IPS-15b (cell line): ENCODE data around the gene ARHGEF25.
"Not testable (repeated sequence)": the region's sequence is repeated elsewhere in the genome, so short reads cannot be mapped to it uniquely, and the experiment has no call there.

Experiments
- H3K27me3 ChIP-seq: one replicate; pipeline ENCODE4 v1.6.1; 2013; ENCODE audit warnings: low read length; ENCODE audit not compliant: control insufficient read depth, insufficient read depth
- H3K36me3 ChIP-seq: one replicate; pipeline ENCODE4 v1.6.1; 2013; ENCODE audit warnings: low read length; ENCODE audit not compliant: control insufficient read depth, insufficient read depth
- H3K4me1 ChIP-seq: one replicate; pipeline ENCODE4 v1.6.1; 2013; ENCODE audit warnings: mild to moderate bottlenecking, low read length; ENCODE audit not compliant: control insufficient read depth, insufficient read depth
- H3K4me3 ChIP-seq: one replicate; pipeline ENCODE4 v1.5.1; 2013; ENCODE audit warnings: low read depth, low read length
- H3K9ac ChIP-seq: one replicate; pipeline ENCODE4 v1.6.1; 2013; ENCODE audit warnings: low read depth, mild to moderate bottlenecking, low read length
- H3K9me3 ChIP-seq: one replicate; pipeline ENCODE4 v1.6.1; 2013; ENCODE audit warnings: mild to moderate bottlenecking, low read length; ENCODE audit not compliant: control insufficient read depth, insufficient read depth

Gene ARHGEF25

GRCh38 chr12:57612711-57613426, 1.6 kb downstream of the ARHGEF25 start:
- no peak overlapping the region for H3K9ac ChIP-seq

GRCh38 chr12:57613427-57614109, 2.3 kb downstream of the ARHGEF25 start:
- peak overlapping the region; percentile 4 for H3K4me3 ChIP-seq
- H3K4me1 ChIP-seq, result peaks cover 4% of the 10 kb centered on the region
- H3K27me3 ChIP-seq, result peaks cover 71% of the 10 kb centered on the region
- no peak overlapping the region for H3K9ac ChIP-seq
- no peaks in the 10 kb centered on the region for H3K9me3 ChIP-seq
- peaks cover 2% of the 10 kb centered on the region for H3K36me3 ChIP-seq

More at GRCh38 chr12:57612711-57613426, 1.6 kb downstream of the ARHGEF25 start:
- Histone ChIP-seq H3K9me3 (no peaks in the 10 kb centered on the region), H3K4me1 (peaks cover 7% of the 10 kb centered on the region), H3K36me3 (peaks cover 2% of the 10 kb centered on the region), H3K27me3 (peaks cover 66% of the 10 kb centered on the region), H3K4me3 (no peak overlapping the region)

GRCh38 chr12:57614178-57614947, 3.1 kb downstream of the ARHGEF25 start:
- Histone ChIP-seq H3K9me3 (no peaks in the 10 kb centered on the region), H3K9ac (no peak overlapping the region), H3K4me1 (peaks cover 2% of the 10 kb centered on the region), H3K36me3 (peaks cover 2% of the 10 kb centered on the region), H3K27me3 (peaks cover 79% of the 10 kb centered on the region), H3K4me3 (peak overlapping the region; percentile 4)

GRCh38 chr12:57614948-57615500, 3.8 kb downstream of the ARHGEF25 start:
- no peak overlapping the region for H3K9ac ChIP-seq
- no peaks in the 10 kb centered on the region for H3K9me3 ChIP-seq
- no peak overlapping the region for H3K4me3 ChIP-seq
- H3K27me3 ChIP-seq, result peaks cover 85% of the 10 kb centered on the region
- peaks cover 2% of the 10 kb centered on the region for H3K36me3 ChIP-seq
- peaks cover 5% of the 10 kb centered on the region for H3K4me1 ChIP-seq

- Histone ChIP-seq H3K4me3 (no peak overlapping the region), H3K4me1 (peaks cover 5% of the 10 kb centered on the region), H3K9ac (no peak overlapping the region), H3K36me3 (peaks cover 2% of the 10 kb centered on the region), H3K27me3 (peaks cover 87% of the 10 kb centered on the region), H3K9me3 (no peaks in the 10 kb centered on the region)
Observed at GRCh38 chr12:57615637-57616036, 4.4 kb downstream of the ARHGEF25 start.

- Histone ChIP-seq H3K9me3 (no peaks in the 10 kb centered on the region), H3K9ac (no peak overlapping the region), H3K4me1 (peaks cover 5% of the 10 kb centered on the region), H3K36me3 (peaks cover 2% of the 10 kb centered on the region), H3K4me3 (no peak overlapping the region), H3K27me3 (peaks cover 96% of the 10 kb centered on the region)
Observed at GRCh38 chr12:57616383-57617101, 5.3 kb downstream of the ARHGEF25 start.

- H3K4me1 ChIP-seq, result peaks cover 5% of the 10 kb centered on the region
Observed at GRCh38 chr12:57617942-57618341, 6.7 kb downstream of the ARHGEF25 start.

GRCh38 chr12:57618431-57618830, 7.2 kb downstream of the ARHGEF25 start:
- H3K4me3 ChIP-seq, H3K9me3 ChIP-seq, H3K9ac ChIP-seq, H3K4me1 ChIP-seq, H3K36me3 ChIP-seq: not testable (repeated sequence)
- H3K27me3 ChIP-seq, result peaks cover 99% of the 10 kb centered on the region

More at GRCh38 chr12:57617942-57618341, 6.7 kb downstream of the ARHGEF25 start:
- Histone ChIP-seq H3K9me3 (no peaks in the 10 kb centered on the region), H3K36me3 (peaks cover 2% of the 10 kb centered on the region), H3K9ac (no peak overlapping the region), H3K4me3 (no peak overlapping the region), H3K27me3 (peaks cover 99% of the 10 kb centered on the region)

GRCh38 chr12:57618966-57619433, 7.8 kb downstream of the ARHGEF25 start:
- Histone ChIP-seq H3K9ac (no peak overlapping the region), H3K4me3 (peak overlapping the region; percentile 52), H3K9me3 (no peaks in the 10 kb centered on the region), H3K36me3 (no peaks in the 10 kb centered on the region), H3K4me1 (peaks cover 5% of the 10 kb centered on the region), H3K27me3 (peaks cover 99% of the 10 kb centered on the region)

- no peak overlapping the region for H3K9ac ChIP-seq
- H3K36me3 ChIP-seq, result no peaks in the 10 kb centered on the region
- peak overlapping the region; percentile 52 for H3K4me3 ChIP-seq
- peaks cover 99% of the 10 kb centered on the region for H3K27me3 ChIP-seq
- peaks cover 5% of the 10 kb centered on the region for H3K4me1 ChIP-seq
- no peaks in the 10 kb centered on the region for H3K9me3 ChIP-seq
Observed at GRCh38 chr12:57619434-57620244, 8.4 kb downstream of the ARHGEF25 start.
